RWPE2 (cell line): ENCODE results near the gene ACTL10.

Experiments
- ATAC-seq: fragments of 200-7000 bp; cut with Tn5 transposase; 3 replicates; pipeline ENCODE4 v1.9.1; 2021; ENCODE audit warnings: low read depth
- DNase-seq: peaks from one replicate; pipeline ENCODE4 v3.0.0-alpha.2; 2020; ENCODE audit warnings: low spot score
- H3K27ac ChIP-seq: fragments of 450-650 bp; 2 replicates; pipeline ENCODE4 v1.5.1; 2017; ENCODE audit warnings: mild to moderate bottlenecking; ENCODE audit not compliant: poor library complexity, severe bottlenecking
- H3K27me3 ChIP-seq: fragments of 250-450 bp; sonication (Bioruptor Pico); 2 replicates; pipeline ENCODE4 v1.5.1; 2021; ENCODE audit warnings: mild to moderate bottlenecking, moderate library complexity; ENCODE audit not compliant: insufficient read depth, poor library complexity, severe bottlenecking
- H3K36me3 ChIP-seq: fragments of 250-450 bp; sonication (Bioruptor Pico); 2 replicates; pipeline ENCODE4 v1.5.1; 2020; ENCODE audit warnings: low read depth, mild to moderate bottlenecking, moderate library complexity
- H3K4me1 ChIP-seq: fragments of 250-450 bp; sonication (Bioruptor Pico); 2 replicates; pipeline ENCODE4 v1.5.1; 2021; ENCODE audit warnings: mild to moderate bottlenecking, moderate library complexity; ENCODE audit not compliant: insufficient read depth, poor library complexity, severe bottlenecking
- H3K4me3 ChIP-seq: fragments of 250-450 bp; sonication (Bioruptor Pico); 2 replicates; pipeline ENCODE4 v1.5.1; 2021; ENCODE audit warnings: mild to moderate bottlenecking, moderate library complexity; ENCODE audit not compliant: severe bottlenecking
- H3K9me3 ChIP-seq: fragments of 250-450 bp; sonication (Bioruptor Pico); 2 replicates; pipeline ENCODE4 v1.5.1; 2021; ENCODE audit warnings: mild to moderate bottlenecking, moderate library complexity; ENCODE audit not compliant: severe bottlenecking
- CTCF ChIP-seq: fragments of 450-650 bp; IDR thresholded peaks from one replicate; pipeline ENCODE4 v1.5.1; 2017; ENCODE audit warnings: mild to moderate bottlenecking, moderate library complexity; ENCODE audit not compliant: poor library complexity, severe bottlenecking

Gene ACTL10

GRCh38 chr20:33659341-33660034 lies 7.3 kb upstream of the ACTL10 start:
- no peak for TF ChIP-seq CTCF
- DNase-seq: peak; percentile 86
- no peaks in the 10 kb centered on the region for H3K4me1 ChIP-seq
- H3K9me3 ChIP-seq: no peaks in the 10 kb centered on the region
- H3K4me3 ChIP-seq: no peak overlapping the region
- H3K36me3 ChIP-seq: no peaks in the 10 kb centered on the region
- H3K27me3 ChIP-seq: no peaks in the 10 kb centered on the region
- no peak for ATAC-seq
- no peak overlapping the region for H3K27ac ChIP-seq

- ATAC-seq (no peak), DNase-seq (peak; percentile 80)
- H3K36me3 ChIP-seq: no peaks in the 10 kb centered on the region
- H3K4me3 ChIP-seq: no peak overlapping the region
- no peaks in the 10 kb centered on the region for H3K9me3 ChIP-seq
- H3K27ac ChIP-seq: no peak overlapping the region
- no peak for TF ChIP-seq CTCF
- no peaks in the 10 kb centered on the region for H3K4me1 ChIP-seq
- no peaks in the 10 kb centered on the region for H3K27me3 ChIP-seq
Observed at GRCh38 chr20:33660035-33660684, 6.6 kb upstream of the ACTL10 start.

GRCh38 chr20:33660685-33661058 lies 6.1 kb upstream of the ACTL10 start:
- H3K4me3 ChIP-seq: no peak overlapping the region
- TF ChIP-seq CTCF: no peak
- no peak overlapping the region for H3K27ac ChIP-seq
- no peaks in the 10 kb centered on the region for H3K4me1 ChIP-seq
- no peaks in the 10 kb centered on the region for H3K36me3 ChIP-seq
- ATAC-seq: no peak
- H3K9me3 ChIP-seq: no peaks in the 10 kb centered on the region
- H3K27me3 ChIP-seq: no peaks in the 10 kb centered on the region
- no peak for DNase-seq

- peak; percentile 79 for DNase-seq
- no peaks in the 10 kb centered on the region for H3K9me3 ChIP-seq
- H3K4me3 ChIP-seq: peak within 1 kb of the TSS; percentile 67
- H3K36me3 ChIP-seq: no peaks in the 10 kb centered on the region
- TF ChIP-seq CTCF: no peak
- H3K27me3 ChIP-seq: no peaks in the 10 kb centered on the region
- peak within 1 kb of the TSS; percentile 59 for H3K27ac ChIP-seq
- H3K4me1 ChIP-seq: no peaks in the 10 kb centered on the region
- no peak for ATAC-seq
Observed at GRCh38 chr20:33662172-33662571, 4.6 kb upstream of the ACTL10 start, which contains the start of gene C20orf144. Gene C20orf144 (plus strand): TSS chr20:33662327. CDS start chr20:33662346, 19 bp downstream.
